GM23338 (cell line): Measurements from ENCODE around the gene MLC1. TPM values are rescaled to one million over a fixed set of nuclear protein-coding genes. Genes with fewer than 3 reads are reported as not detected.

Experiments
- ATAC-seq: fragments of 200-7000 bp; cut with Tn5 transposase; 3 replicates; pipeline ENCODE4 v1.9.1; 2020
- DNase-seq: peaks from one replicate; pipeline ENCODE4 v3.0.0-alpha.2; 2015; ENCODE audit warnings: low spot score
- H2AFZ ChIP-seq: fragments of 200-600 bp; sonication (generic); 2 replicates; pipeline ENCODE4 v1.8.0; 2016; ENCODE audit warnings: antibody characterized with exemption, mild to moderate bottlenecking, moderate library complexity
- H3F3A ChIP-seq: fragments of 200-600 bp; sonication (generic); replicated peaks from 2 replicates; pipeline ENCODE4 v1.8.0; 2017; ENCODE audit warnings: antibody characterized with exemption, mixed run types, low read depth
- H3K27ac ChIP-seq: fragments of 200-600 bp; sonication (generic); 2 replicates; pipeline ENCODE4 v1.6.1; 2016; ENCODE audit warnings: low read depth
- H3K27me3 ChIP-seq: fragments of 200-600 bp; sonication (generic); 2 replicates; pipeline ENCODE4 v1.8.0; 2016; ENCODE audit warnings: mild to moderate bottlenecking, mixed run types, moderate library complexity; ENCODE audit not compliant: insufficient read depth
- H3K36me3 ChIP-seq: fragments of 200-600 bp; sonication (generic); 2 replicates; pipeline ENCODE4 v1.8.0; 2016; ENCODE audit warnings: mild to moderate bottlenecking; ENCODE audit not compliant: insufficient read depth
- H3K4me1 ChIP-seq: fragments of 200-600 bp; sonication (generic); 2 replicates; pipeline ENCODE4 v1.8.0; 2016; ENCODE audit warnings: mild to moderate bottlenecking, moderate library complexity; ENCODE audit not compliant: insufficient read depth
- H3K4me2 ChIP-seq: fragments of 200-600 bp; sonication (generic); 2 replicates; pipeline ENCODE4 v1.7.1; 2017; ENCODE audit warnings: mixed run types
- H3K4me3 ChIP-seq: fragments of 200-600 bp; sonication (generic); 2 replicates; pipeline ENCODE4 v1.6.1; 2016; ENCODE audit warnings: mixed run types
- H3K79me2 ChIP-seq: fragments of 200-600 bp; sonication (generic); replicated peaks from 2 replicates; pipeline ENCODE4 v1.8.0; 2017; ENCODE audit warnings: mild to moderate bottlenecking; ENCODE audit not compliant: insufficient read depth
- H3K9me2 ChIP-seq: fragments of 200-600 bp; sonication (generic); 2 replicates; pipeline ENCODE4 v1.8.0; 2017; ENCODE audit not compliant: insufficient read depth
- H4K20me1 ChIP-seq: fragments of 200-600 bp; sonication (generic); replicated peaks from 2 replicates; pipeline ENCODE4 v1.8.0; 2017; ENCODE audit warnings: mild to moderate bottlenecking; ENCODE audit not compliant: insufficient read depth
- H3K27ac Mint-ChIP-seq: 2 replicates; pipeline ENCODE4 v1.8.0; 2020; ENCODE audit warnings: inconsistent platforms, mild to moderate bottlenecking, moderate library complexity, mixed read lengths
- H3K27me3 Mint-ChIP-seq: 3 replicates; pipeline ENCODE4 v1.8.0; 2022; ENCODE audit warnings: low read depth, mild to moderate bottlenecking, moderate library complexity, mixed read lengths, inconsistent platforms; ENCODE audit not compliant: insufficient read depth, poor library complexity
- H3K36me3 Mint-ChIP-seq: 3 replicates; pipeline ENCODE4 v1.8.0; 2021; ENCODE audit warnings: low read depth, mild to moderate bottlenecking, inconsistent platforms, moderate library complexity, mixed read lengths
- H3K4me1 Mint-ChIP-seq: 3 replicates; pipeline ENCODE4 v1.8.0; 2020; ENCODE audit warnings: mild to moderate bottlenecking, inconsistent platforms, mixed read lengths
- H3K4me3 Mint-ChIP-seq: 3 replicates; pipeline ENCODE4 v1.8.0; 2021; ENCODE audit warnings: moderate library complexity, mild to moderate bottlenecking, inconsistent platforms, mixed read lengths
- H3K9me3 Mint-ChIP-seq: 3 replicates; pipeline ENCODE4 v1.8.0; 2020; ENCODE audit warnings: moderate library complexity, mild to moderate bottlenecking, inconsistent platforms, mixed read lengths
- CREB1 ChIP-seq: fragments of 250-450 bp; sonication (Bioruptor Pico); IDR thresholded peaks from 2 replicates; pipeline ENCODE4 v1.5.0; 2020; ENCODE audit warnings: low read depth, mild to moderate bottlenecking, moderate library complexity
- EZH2phosphoT487 ChIP-seq: fragments of 200-600 bp; sonication (generic); IDR thresholded peaks from one replicate; pipeline ENCODE4 v1.8.1; 2018; ENCODE audit warnings: antibody characterized with exemption; ENCODE audit not compliant: unreplicated experiment
- JUNB ChIP-seq: IDR thresholded peaks from one replicate; pipeline ENCODE4 v1.6.1; 2016; ENCODE audit warnings: antibody characterized with exemption; ENCODE audit not compliant: unreplicated experiment
- NANOG ChIP-seq: IDR thresholded peaks from 2 replicates; pipeline ENCODE4 v1.6.1; 2016; ENCODE audit warnings: antibody characterized with exemption, borderline replicate concordance
- STAT1 ChIP-seq: IDR thresholded peaks from one replicate; pipeline ENCODE4 v1.6.1; 2016; ENCODE audit warnings: antibody characterized with exemption; ENCODE audit not compliant: unreplicated experiment
- ZNF114 ChIP-seq: fragments of 250-450 bp; sonication (Bioruptor Pico); IDR thresholded peaks from 2 replicates; pipeline ENCODE4 v1.5.0; 2020; ENCODE audit warnings: mild to moderate bottlenecking, moderate library complexity
- polyA plus RNA-seq: library from polyadenylated mRNA; unstranded; fragments of >200 nt; fragmentation: Nextera tagmentation; extraction: Ambion mirVana; gene quantifications from 2 replicates; pipeline ENCODE4 v1.2.1, GENCODE V29; 2016
- total RNA-seq: library from RNA; depleted of rRNA; stranded (reverse); fragments of >200 nt; shearing (Covaris generic); gene quantifications from 2 replicates; pipeline ENCODE4 v1.2.3, GENCODE V29; 2014
- TF ChIP-seq, protein P1 (sequence below): IDR thresholded peaks from one replicate; pipeline ENCODE4 v1.6.1; 2018; ENCODE audit warnings: antibody characterized with exemption; ENCODE audit not compliant: unreplicated experiment
- TF ChIP-seq, protein P2 (sequence below): fragments of 250-450 bp; sonication (Bioruptor Pico); IDR thresholded peaks from 2 replicates; pipeline ENCODE4 v1.5.0; 2020; ENCODE audit warnings: mild to moderate bottlenecking, moderate library complexity
- TF ChIP-seq, protein P3 (sequence below): IDR thresholded peaks from 2 replicates; pipeline ENCODE4 v1.6.1; 2016; ENCODE audit warnings: antibody characterized with exemption

The MLC1 gene
- total and polyA plus RNA-seq, 2 experiments from 2014 or later: not detected

DNA sequence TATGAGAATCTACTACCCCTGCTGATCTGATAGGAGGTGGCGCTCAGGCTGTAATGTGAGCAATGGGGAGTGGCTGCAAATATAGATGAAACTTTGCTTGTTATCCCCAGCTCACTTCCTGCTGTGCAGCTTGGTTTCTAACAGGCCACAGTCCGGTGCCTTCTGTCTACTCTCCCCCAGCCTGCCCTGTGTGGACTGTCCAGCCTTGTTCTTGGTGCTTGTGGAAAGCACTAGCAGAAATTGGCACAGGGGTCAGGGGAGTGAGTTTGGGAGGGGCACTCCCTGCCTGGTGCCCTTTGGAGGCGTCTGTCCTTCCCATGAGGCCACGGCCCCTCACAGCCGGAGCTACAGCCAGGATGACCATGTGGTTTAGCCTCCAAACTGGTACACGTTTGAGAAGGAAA lies 18.9 kb upstream of the MLC1 start:
- TF ChIP-seq, protein P1, sequence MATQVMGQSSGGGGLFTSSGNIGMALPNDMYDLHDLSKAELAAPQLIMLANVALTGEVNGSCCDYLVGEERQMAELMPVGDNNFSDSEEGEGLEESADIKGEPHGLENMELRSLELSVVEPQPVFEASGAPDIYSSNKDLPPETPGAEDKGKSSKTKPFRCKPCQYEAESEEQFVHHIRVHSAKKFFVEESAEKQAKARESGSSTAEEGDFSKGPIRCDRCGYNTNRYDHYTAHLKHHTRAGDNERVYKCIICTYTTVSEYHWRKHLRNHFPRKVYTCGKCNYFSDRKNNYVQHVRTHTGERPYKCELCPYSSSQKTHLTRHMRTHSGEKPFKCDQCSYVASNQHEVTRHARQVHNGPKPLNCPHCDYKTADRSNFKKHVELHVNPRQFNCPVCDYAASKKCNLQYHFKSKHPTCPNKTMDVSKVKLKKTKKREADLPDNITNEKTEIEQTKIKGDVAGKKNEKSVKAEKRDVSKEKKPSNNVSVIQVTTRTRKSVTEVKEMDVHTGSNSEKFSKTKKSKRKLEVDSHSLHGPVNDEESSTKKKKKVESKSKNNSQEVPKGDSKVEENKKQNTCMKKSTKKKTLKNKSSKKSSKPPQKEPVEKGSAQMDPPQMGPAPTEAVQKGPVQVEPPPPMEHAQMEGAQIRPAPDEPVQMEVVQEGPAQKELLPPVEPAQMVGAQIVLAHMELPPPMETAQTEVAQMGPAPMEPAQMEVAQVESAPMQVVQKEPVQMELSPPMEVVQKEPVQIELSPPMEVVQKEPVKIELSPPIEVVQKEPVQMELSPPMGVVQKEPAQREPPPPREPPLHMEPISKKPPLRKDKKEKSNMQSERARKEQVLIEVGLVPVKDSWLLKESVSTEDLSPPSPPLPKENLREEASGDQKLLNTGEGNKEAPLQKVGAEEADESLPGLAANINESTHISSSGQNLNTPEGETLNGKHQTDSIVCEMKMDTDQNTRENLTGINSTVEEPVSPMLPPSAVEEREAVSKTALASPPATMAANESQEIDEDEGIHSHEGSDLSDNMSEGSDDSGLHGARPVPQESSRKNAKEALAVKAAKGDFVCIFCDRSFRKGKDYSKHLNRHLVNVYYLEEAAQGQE: no peak
- TF ChIP-seq EZH2phosphoT487: no peak
- no peak for TF ChIP-seq JUNB
- TF ChIP-seq NANOG: no peak
- H3K4me1 ChIP-seq: no peaks in the 10 kb centered on the region
- H4K20me1 ChIP-seq: no peaks in the 10 kb centered on the region
- no peaks in the 10 kb centered on the region for H3K79me2 ChIP-seq
- H3K27ac Mint-ChIP-seq: no peak overlapping the region
- H3K27me3 Mint-ChIP-seq: peaks cover 6% of the 10 kb centered on the region
- H3K4me2 ChIP-seq: no peak overlapping the region
- DNase-seq: no peak
- H3K36me3 ChIP-seq: no peaks in the 10 kb centered on the region
- H3K9me2 ChIP-seq: no peaks in the 10 kb centered on the region
- H3F3A ChIP-seq: no peaks in the 10 kb centered on the region
- no peaks in the 10 kb centered on the region for H3K4me1 Mint-ChIP-seq
- H3K4me3 ChIP-seq: no peak overlapping the region
- ATAC-seq: no peak
- H3K9me3 Mint-ChIP-seq: no peaks in the 10 kb centered on the region
- H3K4me3 Mint-ChIP-seq: no peak overlapping the region
- no peak overlapping the region for H2AFZ ChIP-seq
- H3K27me3 ChIP-seq: no peaks in the 10 kb centered on the region
- no peak overlapping the region for H3K27ac ChIP-seq
- no peaks in the 10 kb centered on the region for H3K36me3 Mint-ChIP-seq

DNA sequence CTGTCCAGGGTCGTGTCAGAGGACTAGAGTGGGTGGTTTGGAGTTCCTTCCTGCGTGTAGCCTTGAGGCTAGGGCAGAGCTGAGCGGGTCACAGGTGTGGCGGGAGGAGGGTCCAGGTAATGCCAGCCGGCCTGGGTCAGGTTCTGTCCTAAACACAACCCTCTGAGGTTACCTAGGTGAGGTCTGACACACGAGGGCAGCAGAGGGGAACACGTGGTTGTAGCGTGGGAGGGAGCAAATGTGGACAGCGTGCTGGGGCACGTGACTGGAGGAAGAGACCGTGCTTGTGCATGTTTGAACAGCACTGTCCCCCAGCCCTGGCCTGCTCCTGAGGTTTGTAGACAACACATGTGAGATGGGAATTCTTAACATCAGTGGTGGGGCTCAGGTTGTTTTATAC lies 17.7 kb upstream of the MLC1 start:
- Histone ChIP-seq H3K9me2 (no peaks in the 10 kb centered on the region), H3K4me1 (no peaks in the 10 kb centered on the region), H4K20me1 (no peaks in the 10 kb centered on the region), H2AFZ (no peak overlapping the region), H3K79me2 (no peaks in the 10 kb centered on the region), H3K27ac (no peak overlapping the region), H3K27me3 (no peaks in the 10 kb centered on the region), H3K4me2 (no peak overlapping the region), H3F3A (no peaks in the 10 kb centered on the region), H3K36me3 (no peaks in the 10 kb centered on the region), H3K4me3 (no peak overlapping the region)
- H3K27me3 Mint-ChIP-seq: peaks cover 6% of the 10 kb centered on the region
- H3K9me3 Mint-ChIP-seq: no peaks in the 10 kb centered on the region
- ATAC-seq (peak; percentile 67), DNase-seq (peak; percentile 38)
- H3K4me1 Mint-ChIP-seq: no peaks in the 10 kb centered on the region
- no peak overlapping the region for H3K4me3 Mint-ChIP-seq
- H3K27ac Mint-ChIP-seq: no peak overlapping the region
- no peaks in the 10 kb centered on the region for H3K36me3 Mint-ChIP-seq
- TF ChIP-seq, protein P2, sequence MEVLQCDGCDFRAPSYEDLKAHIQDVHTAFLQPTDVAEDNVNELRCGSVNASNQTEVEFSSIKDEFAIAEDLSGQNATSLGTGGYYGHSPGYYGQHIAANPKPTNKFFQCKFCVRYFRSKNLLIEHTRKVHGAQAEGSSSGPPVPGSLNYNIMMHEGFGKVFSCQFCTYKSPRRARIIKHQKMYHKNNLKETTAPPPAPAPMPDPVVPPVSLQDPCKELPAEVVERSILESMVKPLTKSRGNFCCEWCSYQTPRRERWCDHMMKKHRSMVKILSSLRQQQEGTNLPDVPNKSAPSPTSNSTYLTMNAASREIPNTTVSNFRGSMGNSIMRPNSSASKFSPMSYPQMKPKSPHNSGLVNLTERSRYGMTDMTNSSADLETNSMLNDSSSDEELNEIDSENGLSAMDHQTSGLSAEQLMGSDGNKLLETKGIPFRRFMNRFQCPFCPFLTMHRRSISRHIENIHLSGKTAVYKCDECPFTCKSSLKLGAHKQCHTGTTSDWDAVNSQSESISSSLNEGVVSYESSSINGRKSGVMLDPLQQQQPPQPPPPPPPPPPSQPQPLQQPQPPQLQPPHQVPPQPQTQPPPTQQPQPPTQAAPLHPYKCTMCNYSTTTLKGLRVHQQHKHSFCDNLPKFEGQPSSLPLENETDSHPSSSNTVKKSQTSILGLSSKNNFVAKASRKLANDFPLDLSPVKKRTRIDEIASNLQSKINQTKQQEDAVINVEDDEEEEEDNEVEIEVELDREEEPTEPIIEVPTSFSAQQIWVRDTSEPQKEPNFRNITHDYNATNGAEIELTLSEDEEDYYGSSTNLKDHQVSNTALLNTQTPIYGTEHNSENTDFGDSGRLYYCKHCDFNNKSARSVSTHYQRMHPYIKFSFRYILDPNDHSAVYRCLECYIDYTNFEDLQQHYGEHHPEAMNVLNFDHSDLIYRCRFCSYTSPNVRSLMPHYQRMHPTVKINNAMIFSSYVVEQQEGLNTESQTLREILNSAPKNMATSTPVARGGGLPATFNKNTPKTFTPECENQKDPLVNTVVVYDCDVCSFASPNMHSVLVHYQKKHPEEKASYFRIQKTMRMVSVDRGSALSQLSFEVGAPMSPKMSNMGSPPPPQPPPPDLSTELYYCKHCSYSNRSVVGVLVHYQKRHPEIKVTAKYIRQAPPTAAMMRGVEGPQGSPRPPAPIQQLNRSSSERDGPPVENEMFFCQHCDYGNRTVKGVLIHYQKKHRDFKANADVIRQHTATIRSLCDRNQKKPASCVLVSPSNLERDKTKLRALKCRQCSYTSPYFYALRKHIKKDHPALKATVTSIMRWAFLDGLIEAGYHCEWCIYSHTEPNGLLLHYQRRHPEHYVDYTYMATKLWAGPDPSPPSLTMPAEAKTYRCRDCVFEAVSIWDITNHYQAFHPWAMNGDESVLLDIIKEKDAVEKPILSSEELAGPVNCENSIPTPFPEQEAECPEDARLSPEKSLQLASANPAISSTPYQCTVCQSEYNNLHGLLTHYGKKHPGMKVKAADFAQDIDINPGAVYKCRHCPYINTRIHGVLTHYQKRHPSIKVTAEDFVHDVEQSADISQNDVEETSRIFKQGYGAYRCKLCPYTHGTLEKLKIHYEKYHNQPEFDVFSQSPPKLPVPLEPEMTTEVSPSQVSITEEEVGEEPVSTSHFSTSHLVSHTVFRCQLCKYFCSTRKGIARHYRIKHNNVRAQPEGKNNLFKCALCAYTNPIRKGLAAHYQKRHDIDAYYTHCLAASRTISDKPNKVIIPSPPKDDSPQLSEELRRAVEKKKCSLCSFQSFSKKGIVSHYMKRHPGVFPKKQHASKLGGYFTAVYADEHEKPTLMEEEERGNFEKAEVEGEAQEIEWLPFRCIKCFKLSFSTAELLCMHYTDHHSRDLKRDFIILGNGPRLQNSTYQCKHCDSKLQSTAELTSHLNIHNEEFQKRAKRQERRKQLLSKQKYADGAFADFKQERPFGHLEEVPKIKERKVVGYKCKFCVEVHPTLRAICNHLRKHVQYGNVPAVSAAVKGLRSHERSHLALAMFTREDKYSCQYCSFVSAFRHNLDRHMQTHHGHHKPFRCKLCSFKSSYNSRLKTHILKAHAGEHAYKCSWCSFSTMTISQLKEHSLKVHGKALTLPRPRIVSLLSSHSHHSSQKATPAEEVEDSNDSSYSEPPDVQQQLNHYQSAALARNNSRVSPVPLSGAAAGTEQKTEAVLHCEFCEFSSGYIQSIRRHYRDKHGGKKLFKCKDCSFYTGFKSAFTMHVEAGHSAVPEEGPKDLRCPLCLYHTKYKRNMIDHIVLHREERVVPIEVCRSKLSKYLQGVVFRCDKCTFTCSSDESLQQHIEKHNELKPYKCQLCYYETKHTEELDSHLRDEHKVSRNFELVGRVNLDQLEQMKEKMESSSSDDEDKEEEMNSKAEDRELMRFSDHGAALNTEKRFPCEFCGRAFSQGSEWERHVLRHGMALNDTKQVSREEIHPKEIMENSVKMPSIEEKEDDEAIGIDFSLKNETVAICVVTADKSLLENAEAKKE (CRISPR knock-in tag): no peak
- no peak for TF ChIP-seq NANOG
- TF ChIP-seq CREB1 (CRISPR knock-in tag): no peak
- no peak for TF ChIP-seq ZNF114 (CRISPR knock-in tag)
- TF ChIP-seq STAT1: no peak
- TF ChIP-seq, protein P3, sequence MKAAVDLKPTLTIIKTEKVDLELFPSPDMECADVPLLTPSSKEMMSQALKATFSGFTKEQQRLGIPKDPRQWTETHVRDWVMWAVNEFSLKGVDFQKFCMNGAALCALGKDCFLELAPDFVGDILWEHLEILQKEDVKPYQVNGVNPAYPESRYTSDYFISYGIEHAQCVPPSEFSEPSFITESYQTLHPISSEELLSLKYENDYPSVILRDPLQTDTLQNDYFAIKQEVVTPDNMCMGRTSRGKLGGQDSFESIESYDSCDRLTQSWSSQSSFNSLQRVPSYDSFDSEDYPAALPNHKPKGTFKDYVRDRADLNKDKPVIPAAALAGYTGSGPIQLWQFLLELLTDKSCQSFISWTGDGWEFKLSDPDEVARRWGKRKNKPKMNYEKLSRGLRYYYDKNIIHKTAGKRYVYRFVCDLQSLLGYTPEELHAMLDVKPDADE: no peak
- no peak for TF ChIP-seq JUNB
